Body of pancreas (tissue), 4 donors: Measurements from ENCODE around the gene SCCPDH.

Experiments used
- POLR2A ChIP-seq, 3 donors: fragments of 450-650 bp; IDR thresholded peaks; one replicate each; pipeline ENCODE4 v1.6.1; 2016; ENCODE audit warnings: antibody characterized with exemption in 3 of 3, mild to moderate bottlenecking in 2 of 3
- TF ChIP-seq, protein P1 (sequence below), 7 experiments: fragments of 450-650 bp in 4 of 7; fragments of 200-600 bp in 3 of 7; sonication (generic) in 3 of 7; IDR thresholded peaks; one replicate each; pipeline ENCODE4 v1.5.1; 2016 to 2019; ENCODE audit warnings: antibody characterized with exemption in 7 of 7

DNA sequence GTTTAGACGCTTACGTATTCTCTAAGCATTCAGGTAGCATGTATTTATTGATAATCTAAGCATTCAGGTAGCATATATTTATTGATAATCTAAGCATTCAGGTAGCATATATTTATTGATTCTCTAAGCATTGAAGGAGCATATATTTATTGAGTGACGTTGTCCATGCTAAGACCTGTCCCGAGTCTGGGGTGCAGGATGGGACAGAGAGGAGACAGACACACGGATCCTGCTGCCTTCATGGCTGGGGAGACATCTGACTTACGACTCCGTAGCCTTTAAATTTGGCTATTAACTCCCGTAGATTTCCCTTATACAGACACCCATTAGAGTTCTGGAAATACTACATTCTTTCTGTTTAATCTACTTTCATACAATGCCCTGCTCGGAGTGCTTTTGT lies 982 bp downstream of the SCCPDH start:
- TF ChIP-seq, protein P1, sequence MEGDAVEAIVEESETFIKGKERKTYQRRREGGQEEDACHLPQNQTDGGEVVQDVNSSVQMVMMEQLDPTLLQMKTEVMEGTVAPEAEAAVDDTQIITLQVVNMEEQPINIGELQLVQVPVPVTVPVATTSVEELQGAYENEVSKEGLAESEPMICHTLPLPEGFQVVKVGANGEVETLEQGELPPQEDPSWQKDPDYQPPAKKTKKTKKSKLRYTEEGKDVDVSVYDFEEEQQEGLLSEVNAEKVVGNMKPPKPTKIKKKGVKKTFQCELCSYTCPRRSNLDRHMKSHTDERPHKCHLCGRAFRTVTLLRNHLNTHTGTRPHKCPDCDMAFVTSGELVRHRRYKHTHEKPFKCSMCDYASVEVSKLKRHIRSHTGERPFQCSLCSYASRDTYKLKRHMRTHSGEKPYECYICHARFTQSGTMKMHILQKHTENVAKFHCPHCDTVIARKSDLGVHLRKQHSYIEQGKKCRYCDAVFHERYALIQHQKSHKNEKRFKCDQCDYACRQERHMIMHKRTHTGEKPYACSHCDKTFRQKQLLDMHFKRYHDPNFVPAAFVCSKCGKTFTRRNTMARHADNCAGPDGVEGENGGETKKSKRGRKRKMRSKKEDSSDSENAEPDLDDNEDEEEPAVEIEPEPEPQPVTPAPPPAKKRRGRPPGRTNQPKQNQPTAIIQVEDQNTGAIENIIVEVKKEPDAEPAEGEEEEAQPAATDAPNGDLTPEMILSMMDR (IDR thresholded peaks at IDR 0.05), result no peak
- TF ChIP-seq POLR2A (IDR thresholded peaks at IDR 0.05), result no peak
